Measurements from ENCODE around the gene NOS1AP. TPM values are rescaled to one million over a fixed set of nuclear protein-coding genes. Genes with fewer than 3 reads are reported as not detected.

Gene NOS1AP
- total and polyA plus RNA-seq, 2 donors (not counting 3 experiments of a cell fraction or from before 2014, with no cell fraction given) = 1.3 to 5.4 TPM

DNA sequence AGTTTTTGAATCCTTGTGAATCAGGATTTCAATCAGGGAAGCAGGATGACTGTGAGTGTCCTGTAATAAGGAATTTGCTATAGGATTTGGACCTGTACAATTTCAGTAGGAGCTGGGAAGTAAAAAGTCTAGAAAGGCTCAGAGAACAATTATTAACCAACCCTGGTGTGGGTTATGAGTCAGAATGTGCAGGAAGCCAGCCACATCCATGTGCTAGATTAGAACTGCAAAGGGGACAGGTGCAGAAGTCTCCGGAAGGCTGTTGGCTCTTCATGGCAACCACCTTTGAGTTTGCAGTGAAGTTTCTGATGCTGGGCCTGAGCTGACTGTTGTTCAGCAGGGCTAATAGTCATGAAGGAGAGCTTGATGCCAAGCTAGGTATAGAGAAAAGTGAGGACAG, 236.5 kb downstream of the NOS1AP start:
- FAIRE-seq = peak; percentile 76
- POLR2A ChIA-PET = no interaction called here

More for the DNA sequence above, 236.5 kb downstream of the NOS1AP start:
- Histone ChIP-seq H3K27me3 (ENCODE audit: control insufficient read depth in 2 of 2, insufficient read depth in 2 of 2, low read length in 2 of 2) (no peaks in the 10 kb centered on the region), H3K36me3 (ENCODE audit: control insufficient read depth in 2 of 2, extremely low read depth in 1 of 2, insufficient read depth in 2 of 2, low read length in 2 of 2) (no peaks in the 10 kb centered on the region), H3K27ac (ENCODE audit: insufficient read depth, low read depth, low read length) (peak overlapping the region; percentile 61), H3K9me1 (replicated peaks; ENCODE audit: control insufficient read depth, extremely low read depth, insufficient read depth, low read length) (no peaks in the 10 kb centered on the region), H3K9ac (replicated peaks; ENCODE audit: extremely low read depth, insufficient read depth, low read length) (no peak overlapping the region), H3K4me1 (ENCODE audit: control insufficient read depth, extremely low read depth, insufficient read depth, low read length) (peaks cover 44% of the 10 kb centered on the region), H2AFZ (ENCODE audit: low read depth, low read length) (no peak overlapping the region), H3K79me2 (ENCODE audit: control insufficient read depth, insufficient read depth, low read length) (no peaks in the 10 kb centered on the region), H3K4me2 (ENCODE audit: insufficient read depth, low read length) (peak overlapping the region; percentile 70), H4K20me1 (replicated peaks; ENCODE audit: control insufficient read depth, extremely low read depth, insufficient read depth, low read length) (no peaks in the 10 kb centered on the region), H3K4me3 (replicated peaks in 1 of 3; ENCODE audit: insufficient read depth in 1 of 3, low read depth in 1 of 3, low read length in 3 of 3) (no peak overlapping the region), H3K9me3 (replicated peaks; ENCODE audit: control insufficient read depth, insufficient read depth, low read length) (no peaks in the 10 kb centered on the region)
- intact Hi-C loops (cut with micrococcal nuclease) (loop anchor here (5.0 kb wide), 1 partner anchor 86 kb away; no protein-coding TSS in a partner anchor), dilution Hi-C loops (cut with MboI; ENCODE audit: extremely low pct_ligation_motif_present, low sequenced_read_pairs) (no loop called here)
- peak; percentile 80 for DNase-seq (ENCODE audit: low read depth, low spot score)
- no TSS peak for BruUV-seq (replicated peaks)
- CTCF ChIA-PET = interaction anchor here (0.8 to 1.7 kb wide), 4 partner anchors 10 to 76 kb away, joined by 3 to 6 read pairs (median 4); no protein-coding TSS in a partner anchor
- TF ChIP-seq POLR2AphosphoS5 (IDR thresholded peaks at IDR 0.05; ENCODE audit: insufficient read depth, low read depth, low read length) = peak; percentile 59
- TF ChIP-seq, protein P1, sequence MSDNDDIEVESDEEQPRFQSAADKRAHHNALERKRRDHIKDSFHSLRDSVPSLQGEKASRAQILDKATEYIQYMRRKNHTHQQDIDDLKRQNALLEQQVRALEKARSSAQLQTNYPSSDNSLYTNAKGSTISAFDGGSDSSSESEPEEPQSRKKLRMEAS (IDR thresholded peaks at IDR 0.05; ENCODE audit: insufficient read depth, insufficient read length) = no peak
- TF ChIP-seq, protein P2, sequence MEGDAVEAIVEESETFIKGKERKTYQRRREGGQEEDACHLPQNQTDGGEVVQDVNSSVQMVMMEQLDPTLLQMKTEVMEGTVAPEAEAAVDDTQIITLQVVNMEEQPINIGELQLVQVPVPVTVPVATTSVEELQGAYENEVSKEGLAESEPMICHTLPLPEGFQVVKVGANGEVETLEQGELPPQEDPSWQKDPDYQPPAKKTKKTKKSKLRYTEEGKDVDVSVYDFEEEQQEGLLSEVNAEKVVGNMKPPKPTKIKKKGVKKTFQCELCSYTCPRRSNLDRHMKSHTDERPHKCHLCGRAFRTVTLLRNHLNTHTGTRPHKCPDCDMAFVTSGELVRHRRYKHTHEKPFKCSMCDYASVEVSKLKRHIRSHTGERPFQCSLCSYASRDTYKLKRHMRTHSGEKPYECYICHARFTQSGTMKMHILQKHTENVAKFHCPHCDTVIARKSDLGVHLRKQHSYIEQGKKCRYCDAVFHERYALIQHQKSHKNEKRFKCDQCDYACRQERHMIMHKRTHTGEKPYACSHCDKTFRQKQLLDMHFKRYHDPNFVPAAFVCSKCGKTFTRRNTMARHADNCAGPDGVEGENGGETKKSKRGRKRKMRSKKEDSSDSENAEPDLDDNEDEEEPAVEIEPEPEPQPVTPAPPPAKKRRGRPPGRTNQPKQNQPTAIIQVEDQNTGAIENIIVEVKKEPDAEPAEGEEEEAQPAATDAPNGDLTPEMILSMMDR (IDR thresholded peaks at IDR 0.05; ENCODE audit: extremely low read depth in 1 of 2, insufficient read depth in 1 of 2, low read depth in 1 of 2, low read length in 2 of 2) = no peak
- TF ChIP-seq EZH2 (IDR thresholded peaks at IDR 0.05; ENCODE audit: borderline replicate concordance, low read depth, low read length, severe bottlenecking) = no peak
- peak; percentile 80 for TF ChIP-seq FOS (IDR thresholded peaks at IDR 0.05; ENCODE audit: borderline replicate concordance, insufficient read depth, low read length)
- peak; percentile 48 for TF ChIP-seq JUN (IDR thresholded peaks at IDR 0.05; ENCODE audit: borderline replicate concordance, insufficient read depth, insufficient read length, low read depth)
- TF ChIP-seq GATA2 (IDR thresholded peaks at IDR 0.05; ENCODE audit: insufficient read depth, insufficient read length, low read depth, low read length) = peak; percentile 50
